ENCODE results near the gene LIPT2.
"Not testable (repeated sequence)": the region's sequence is repeated elsewhere in the genome, so short reads cannot be mapped to it uniquely, and the experiment has no call there.

LIPT2 gene

DNA sequence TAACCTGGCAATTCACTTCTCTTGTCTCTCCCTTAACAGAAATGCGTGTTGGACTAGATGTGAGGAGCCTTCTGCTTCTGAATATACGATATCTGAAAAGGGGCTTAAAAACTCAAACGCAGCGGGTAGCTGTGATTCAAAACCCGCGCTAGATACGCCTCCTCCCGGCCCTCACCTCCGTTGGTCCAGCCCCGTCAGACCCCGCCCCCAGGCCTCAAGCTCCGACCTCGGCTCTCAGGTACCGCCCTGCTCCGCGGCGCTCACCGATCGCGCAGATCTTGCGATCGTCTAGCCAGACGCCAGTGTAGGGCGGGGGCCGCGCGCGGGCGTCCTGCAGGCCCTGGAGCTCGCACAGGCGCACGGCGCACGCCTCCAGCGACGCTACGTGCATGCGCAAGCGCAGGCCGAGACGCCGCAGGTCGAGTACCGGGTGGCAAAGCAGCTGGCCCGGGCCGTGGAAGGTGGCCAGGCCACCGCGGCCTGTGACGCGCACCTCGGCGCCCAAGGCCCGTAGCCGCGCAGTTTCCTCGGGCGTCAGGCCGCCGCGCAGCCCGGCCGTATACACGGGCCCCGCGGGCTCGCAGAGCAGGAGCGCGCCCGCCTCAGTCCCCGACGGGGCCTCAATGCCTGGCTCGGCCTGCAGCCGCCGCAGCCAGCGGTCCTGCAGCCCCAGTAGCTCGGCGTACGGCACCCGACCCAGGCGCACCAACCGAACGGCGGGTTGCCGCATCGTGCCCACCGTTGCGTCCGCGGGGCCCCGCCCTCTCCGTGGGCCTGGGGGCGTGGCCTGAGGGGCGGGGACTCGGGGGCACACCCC is at the start of gene LIPT2:
Gene LIPT2 (minus strand): TSS at position 751 of the 817 bp plus-strand sequence. CDS start 21 bp downstream, at position 730.
- peak; percentile 92 to 93 for DNase-seq (ENCODE audit: low read depth in 2 of 2)

DNA sequence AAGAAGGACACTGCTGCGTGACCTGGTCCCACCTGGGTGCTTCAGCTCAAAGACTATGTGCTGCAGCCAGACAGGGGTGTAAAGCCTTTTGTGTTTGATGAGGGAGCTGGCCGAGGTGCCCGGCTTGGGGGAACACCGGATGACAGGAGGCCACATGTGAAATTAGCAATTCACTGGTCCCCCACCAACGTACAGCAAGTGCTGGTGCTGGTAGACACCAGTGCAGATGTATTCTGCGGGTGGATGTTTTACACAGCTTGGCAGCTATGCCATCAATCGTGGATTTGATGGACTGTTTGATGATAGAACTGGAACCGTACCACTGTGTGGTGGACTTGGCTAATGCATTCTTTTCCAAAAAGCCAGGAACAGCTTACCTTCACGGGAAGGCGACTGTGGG is 47.9 kb upstream of the LIPT2 start:
- no peak for DNase-seq (ENCODE audit: low read depth in 2 of 2)

DNA sequence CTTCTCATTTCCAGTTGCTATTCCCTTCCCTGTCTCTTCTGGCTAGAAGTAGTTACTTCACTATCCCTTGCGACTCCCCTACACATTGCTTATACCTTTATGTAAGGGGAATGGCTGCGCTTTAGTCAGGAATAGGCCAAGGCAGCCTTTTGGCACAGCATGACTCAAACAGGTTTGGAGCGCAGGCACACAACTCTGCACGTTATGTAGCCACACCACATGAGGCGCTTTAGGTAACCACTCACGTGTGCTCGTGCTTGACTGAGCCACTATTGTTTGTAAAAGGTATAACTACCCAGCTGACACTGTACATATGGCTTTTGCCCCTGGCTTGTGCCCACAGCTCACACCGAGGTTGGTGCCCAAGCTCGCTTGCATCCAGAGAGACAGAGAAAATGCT is 46.7 kb upstream of the LIPT2 start:
- no peak for DNase-seq (ENCODE audit: low read depth in 2 of 2)

DNA sequence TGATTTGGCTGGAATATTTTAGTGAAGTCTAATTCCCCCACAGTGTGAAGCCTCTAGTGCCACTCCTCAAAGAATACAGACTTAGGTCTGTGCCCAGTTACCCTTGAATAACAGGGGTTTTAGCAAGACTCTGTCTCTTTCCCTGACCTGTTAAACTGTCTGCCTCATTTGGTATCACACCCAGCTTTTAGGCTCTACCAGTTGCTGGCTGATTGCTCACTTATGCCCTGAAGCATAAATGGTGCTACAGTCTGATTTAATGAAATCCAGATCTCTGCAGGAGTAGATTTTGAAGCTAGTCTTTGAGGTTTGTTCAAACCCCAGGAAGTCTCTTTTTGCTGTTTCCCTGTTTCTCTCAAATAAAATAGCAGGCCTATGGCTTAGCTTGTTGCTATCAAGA is 45.2 kb upstream of the LIPT2 start:
- DNase-seq (ENCODE audit: low read depth in 2 of 2): no peak

DNA sequence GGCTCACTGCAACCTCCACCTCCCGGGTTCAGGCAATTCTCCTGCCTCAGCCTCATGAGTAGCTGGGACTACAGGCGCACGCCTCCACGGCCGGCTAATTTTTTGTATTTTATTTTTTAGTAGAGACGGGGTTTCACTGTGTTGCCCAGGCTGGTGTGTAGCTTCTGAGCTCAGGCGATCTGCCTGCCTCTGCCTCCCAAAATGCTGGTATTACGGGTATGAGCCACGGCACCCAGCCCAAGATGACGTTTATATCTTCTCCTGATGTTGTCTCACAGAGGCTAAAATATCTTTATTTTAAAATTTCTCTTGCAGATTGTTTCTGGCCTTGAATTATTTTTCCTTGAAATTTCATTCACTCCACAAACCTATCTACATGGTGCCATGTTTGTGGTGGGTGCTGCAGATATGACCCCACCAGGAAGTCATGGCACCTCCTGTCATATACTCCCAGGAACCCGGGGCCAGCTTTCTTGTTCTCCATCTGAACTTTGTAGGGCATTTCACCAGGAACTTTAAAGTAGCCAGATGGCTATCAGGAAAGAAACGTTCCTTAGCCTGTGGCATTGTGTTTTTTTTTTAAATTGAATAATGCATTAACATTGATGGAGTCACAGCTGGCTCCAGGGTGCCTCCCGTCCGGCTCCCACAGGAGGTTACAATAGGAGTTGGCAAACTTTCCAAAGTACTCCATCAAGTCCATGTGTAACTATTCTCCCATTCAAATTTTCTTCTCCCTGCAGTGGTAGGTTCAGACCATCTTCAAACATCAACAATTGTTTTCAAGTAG is 42.0 kb upstream of the LIPT2 start:
- DNase-seq (ENCODE audit: low read depth in 2 of 2): no peak

DNA sequence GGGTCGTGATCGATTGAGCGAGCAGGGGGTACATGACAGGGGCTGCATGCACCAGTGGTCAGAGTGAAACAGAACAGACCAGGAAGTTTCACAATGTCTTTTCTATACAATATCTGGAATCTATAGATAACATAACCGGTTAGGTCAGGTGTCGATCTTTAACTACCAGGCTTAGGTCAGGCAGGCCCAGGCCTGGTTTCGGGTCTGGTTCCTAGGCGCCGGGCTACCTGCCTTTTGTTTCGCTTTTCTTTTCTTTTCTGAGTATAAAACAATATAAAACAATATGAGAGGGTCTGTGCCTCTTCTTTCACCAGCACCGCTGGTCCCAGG is 41.4 kb upstream of the LIPT2 start:
- not testable (repeated sequence) for DNase-seq (ENCODE audit: low read depth in 2 of 2)

DNA sequence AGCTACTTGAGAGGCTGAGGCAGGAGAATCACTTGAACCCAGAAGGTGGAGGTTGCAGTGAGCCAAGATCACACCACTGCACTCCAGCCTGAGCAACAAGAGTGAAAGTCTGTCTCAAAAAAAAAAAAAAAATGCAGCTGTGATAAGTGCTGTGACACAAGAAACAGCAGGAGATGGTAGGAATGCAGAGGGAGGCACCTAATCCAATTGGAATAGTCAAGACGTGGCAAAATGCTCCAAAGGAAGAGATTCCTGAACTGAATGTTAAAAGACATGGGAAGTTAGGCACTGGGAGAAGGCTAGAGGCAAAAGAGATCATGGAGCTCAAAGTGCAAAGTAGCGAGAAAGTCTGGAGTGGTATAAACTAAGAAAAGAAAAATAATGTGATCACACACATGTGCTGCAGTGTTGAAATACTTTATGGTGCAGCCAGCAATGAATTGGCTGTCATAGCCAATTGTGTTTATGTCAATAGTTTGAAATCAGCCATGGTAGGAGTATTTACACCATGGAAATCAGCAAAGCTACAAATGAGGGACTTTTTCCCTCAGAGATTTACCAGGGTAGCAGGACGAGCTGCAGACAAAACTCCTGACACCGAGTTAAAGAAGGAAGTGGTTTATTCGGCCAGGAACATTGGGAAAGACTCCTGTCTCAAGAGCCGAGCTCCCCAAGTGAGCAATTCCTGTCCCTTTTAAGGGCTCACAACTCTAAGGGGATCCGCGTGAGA is 40.9 kb upstream of the LIPT2 start:
- no peak for DNase-seq (ENCODE audit: low read depth in 2 of 2)

DNA sequence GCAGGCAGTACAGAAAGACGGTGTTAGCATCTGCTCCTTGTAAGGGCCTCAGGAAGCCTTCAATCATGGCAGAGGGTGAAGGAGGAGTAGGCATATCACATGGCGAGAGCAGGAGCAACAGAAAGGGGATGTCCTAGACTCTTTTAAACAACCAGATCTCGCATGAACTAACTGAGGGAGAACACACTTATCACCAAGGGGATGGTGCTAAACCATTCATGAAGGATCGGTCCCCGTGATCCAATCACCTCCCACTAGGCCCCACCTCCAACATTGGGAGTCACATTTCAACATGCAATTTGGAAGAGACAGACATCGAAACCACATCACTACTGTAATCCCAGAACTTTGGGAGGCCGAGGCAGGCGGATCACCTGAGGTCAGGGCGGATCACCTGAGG is 39.9 kb upstream of the LIPT2 start:
- no peak for DNase-seq (ENCODE audit: low read depth in 2 of 2)

DNA sequence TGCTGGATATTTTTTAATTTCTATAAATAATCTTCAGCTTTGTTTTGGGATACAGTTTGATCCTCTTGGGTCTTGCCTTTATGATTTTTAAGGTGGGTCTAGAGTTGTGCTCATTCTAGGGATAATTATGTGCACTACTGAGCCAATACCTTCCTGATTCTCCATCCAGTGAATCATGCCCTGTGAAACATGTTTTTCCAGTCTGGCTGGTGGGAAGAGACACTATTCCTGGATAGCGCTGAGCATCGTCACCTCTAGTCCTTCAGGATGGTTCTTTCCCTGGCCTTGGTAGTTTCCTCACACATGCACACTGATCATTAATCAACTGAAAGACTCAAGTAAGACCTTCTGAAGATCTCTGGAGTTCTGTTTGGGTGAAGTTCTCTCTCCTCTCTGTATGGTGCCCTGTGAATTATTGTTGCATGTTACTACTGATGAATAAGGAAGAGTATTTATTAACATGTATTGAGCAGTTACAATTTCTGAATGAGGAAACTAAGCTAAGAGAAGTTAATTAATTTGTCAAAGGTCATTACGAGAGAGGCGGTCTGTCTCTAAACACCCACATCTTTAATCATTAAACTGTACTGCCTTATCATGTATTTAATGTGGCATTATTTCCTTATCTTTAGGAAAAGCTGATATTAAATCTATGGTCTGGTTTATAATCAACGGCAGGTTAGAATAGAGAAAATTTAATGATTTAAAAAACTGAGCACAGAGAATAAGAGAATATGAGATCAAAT is 39.1 kb upstream of the LIPT2 start:
- no peak for DNase-seq (ENCODE audit: low read depth in 2 of 2)

DNA sequence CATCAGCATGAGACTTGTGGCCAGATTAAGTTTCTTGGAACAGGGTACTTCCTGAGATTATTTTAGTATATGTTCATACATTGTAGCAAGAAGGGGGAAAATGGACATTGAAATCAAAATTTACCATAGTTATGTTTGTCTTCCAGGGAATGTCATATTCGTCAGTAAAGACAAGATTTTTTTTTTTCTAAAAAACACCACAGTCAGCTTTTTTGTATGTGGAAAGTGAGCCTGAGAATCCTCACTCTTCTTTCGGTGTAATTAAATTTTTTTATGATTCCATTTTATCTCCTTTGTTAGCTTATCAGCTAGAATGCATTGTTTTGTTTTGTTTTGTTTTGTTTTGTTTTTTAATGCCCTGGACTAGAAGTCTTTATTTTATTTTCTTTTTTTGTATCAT is 31.5 kb upstream of the LIPT2 start:
- no peak for DNase-seq (ENCODE audit: low read depth in 2 of 2)

DNA sequence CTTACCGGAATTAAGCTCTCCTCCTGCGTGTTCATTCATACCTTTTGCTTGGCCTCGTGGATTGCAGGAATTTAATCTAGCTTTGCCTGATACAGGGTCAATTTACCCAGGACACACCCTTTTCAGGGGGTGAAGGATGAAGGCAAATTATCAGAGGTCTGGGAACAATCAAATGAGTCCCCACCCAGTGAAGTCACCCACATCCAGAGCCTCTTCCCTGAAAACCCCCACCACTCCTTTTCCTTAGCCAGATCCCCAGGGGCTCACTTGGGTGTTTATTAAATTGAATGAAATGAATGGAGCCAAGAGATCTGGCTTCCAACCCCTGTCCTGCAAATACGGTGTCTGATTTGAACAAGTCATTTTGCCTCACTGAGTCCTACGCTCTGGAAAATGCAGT is 31.0 kb upstream of the LIPT2 start:
- DNase-seq (ENCODE audit: low read depth in 2 of 2): no peak

DNA sequence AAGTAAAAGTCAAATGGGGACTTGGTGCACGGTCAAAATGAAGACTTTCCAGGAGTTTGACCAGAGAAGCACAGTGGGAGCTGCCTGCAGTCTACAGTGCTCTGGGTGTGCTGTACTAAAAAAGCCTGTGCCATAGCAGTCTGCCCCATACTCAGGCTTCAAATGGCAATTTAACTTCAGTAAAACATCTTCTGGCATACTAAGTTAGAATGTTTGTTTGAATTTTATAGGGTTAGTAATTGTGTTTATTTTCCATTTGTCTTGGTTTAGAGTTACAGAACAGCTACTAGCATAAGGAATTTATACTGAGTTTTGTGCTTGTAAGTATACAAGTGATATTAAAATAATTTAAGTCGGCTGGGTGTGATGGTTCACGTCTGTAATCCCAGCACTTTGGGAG is 29.3 kb upstream of the LIPT2 start:
- DNase-seq (ENCODE audit: low read depth in 2 of 2): no peak

DNA sequence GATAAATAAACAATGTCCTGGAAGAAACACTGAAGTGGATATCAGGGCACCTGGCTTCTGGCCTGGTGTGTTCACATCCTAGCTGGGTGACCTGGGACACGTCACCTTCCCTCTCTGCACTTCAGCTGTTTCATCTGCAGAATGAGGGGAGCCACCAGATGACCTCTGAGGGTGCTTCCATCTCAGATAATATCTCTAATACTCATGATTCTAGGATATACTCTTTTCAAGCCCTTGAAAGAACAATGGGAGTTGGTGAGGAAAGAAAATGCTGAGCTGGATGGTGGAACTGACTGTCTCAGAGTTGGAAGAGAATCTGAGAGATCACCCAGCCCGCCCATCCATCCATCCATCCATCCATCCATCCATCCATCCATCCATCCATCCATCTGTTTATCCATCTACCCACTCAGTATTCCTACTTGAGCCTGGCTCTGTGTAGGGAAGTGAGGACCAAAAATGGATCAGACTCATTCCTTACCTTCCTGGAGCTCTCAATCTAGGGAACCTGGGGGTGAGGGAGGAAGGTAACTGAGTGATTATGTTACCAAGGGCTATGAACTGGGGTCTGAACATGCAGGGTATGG is 28.2 kb upstream of the LIPT2 start:
- no peak for DNase-seq (ENCODE audit: low read depth in 2 of 2)

DNA sequence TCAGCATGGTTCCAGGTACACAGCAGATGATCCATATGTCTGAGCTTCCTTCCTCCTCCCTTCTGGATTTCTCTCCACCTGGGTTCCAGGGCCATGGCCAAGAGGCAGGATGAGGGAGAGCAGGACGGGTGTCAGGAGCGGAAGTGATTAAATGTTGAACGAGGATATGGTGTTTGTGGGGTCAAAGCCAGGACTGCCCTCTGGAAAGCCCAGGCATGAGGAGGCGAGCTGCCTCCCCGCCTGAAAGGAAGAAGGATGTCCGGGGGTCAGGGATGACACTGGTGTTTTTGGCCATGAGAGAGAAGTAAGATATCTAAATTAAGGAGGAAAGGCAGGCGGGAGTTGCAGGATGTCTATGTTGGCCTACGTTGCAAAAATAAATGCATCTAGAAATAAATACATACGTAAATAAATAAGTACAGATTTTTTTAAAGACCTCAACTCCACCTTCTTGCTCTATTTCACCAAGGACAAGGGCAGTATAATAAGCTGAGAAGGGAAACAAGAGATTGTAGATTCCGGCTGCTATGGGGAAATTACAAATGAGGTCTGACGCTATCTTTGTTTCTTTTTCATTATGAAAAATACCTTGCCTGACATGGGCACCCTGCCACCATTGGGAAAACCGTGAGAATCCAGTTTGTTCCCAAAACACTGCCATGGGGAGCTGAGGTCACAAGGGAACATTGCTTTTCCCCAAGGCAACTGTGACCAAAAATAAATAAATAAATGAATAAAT is 27.6 kb upstream of the LIPT2 start:
- no peak for DNase-seq (ENCODE audit: low read depth in 2 of 2)

DNA sequence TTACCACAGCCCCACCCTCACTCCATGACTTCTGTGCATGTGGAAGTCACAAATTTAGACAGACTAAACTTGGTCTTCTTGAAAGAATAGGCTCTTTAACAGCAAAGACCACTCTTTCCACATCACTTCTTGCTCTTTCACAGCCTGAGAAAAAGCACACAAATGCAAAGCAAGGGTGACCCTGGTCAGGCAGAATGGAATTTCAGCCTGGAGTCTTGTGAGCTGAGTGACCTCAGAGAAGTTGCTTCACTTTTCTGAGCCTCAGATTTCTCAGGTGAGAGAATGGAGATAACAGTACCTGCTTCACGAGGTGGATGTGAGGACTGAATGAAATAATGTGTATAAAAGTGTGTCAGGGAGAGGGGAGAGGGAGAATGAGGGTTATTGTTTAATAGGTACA is 26.8 kb upstream of the LIPT2 start:
- DNase-seq (ENCODE audit: low read depth in 2 of 2): no peak

DNA sequence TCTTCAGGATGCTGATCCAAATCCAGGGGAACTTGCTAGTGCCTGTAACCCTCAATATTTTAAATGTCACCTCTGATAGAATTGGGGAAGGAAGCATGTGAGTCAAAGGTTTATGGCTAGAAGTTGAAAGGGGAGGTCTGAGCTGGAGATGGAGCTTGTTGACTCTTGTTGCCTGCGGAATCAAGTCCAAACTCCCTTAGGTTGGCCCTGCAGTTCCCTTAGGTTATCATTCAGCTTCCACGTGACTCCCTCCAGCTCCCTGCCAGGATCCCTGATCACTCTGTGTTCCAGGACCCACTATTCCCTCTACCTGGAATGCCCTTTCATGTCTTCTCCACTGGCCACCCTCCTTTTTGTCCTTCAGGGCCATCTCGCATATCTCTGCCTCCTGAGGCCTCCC is 26.2 kb upstream of the LIPT2 start:
- no peak for DNase-seq (ENCODE audit: low read depth in 2 of 2)

DNA sequence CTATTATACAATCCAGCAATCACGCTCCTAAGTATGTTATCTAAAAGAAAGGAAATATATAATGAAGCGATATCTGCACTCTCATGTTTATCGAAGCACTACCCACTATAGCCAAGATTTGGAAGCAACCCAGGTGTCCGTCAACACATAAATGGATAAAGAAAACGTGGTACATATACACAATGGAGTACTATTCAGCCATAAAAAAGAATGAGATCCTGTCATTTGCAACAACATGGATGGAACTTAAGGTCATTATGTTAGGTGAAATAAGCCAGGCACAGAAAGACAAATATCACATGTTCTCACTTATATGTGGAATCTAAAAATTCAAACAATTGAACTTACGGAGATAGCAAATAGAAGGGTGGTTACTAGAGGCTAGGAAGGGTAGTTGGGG is 24.1 kb upstream of the LIPT2 start:
- DNase-seq (ENCODE audit: low read depth in 2 of 2): not testable (repeated sequence)

DNA sequence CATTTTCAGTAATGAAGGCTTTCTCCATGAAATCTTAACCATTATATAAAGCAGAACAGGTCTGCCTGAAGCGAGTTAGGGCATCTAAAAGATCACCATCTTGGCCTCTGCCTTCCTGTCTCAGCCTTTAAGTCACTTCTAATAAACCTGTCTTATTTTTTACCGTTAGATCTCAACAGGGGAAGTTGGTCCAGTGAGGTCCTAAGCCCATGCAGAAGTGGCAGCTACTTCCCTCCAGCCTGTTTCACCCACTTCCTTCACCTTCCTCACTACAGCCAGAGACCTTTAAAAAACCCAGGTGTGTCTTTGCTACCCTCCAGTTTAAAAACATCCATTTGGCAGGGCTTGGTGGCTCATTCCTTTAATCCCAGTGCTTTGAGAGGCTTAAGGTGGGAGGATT is 14.1 kb upstream of the LIPT2 start:
- no peak for DNase-seq (ENCODE audit: low read depth in 2 of 2)

DNA sequence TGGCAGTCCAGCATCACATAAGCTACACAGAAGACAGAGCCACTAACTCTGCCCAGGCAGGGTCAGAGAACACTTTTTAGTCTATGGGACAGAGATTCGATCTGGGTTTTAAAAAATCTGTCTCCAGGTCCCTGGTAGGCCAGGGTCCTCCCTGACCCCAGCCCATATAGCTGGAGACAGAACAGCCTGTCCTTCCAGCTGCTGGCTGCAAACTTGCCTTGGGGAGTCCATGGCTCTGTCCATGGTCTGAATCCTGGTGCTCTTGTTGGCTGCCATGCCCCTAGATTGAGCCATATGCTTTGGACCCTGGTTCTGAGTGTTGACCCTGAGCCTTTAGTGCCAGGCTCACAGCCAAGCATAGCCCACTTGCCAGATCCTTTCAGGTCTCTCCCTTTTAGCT is 13.3 kb upstream of the LIPT2 start:
- no peak for DNase-seq (ENCODE audit: low read depth in 2 of 2)

DNA sequence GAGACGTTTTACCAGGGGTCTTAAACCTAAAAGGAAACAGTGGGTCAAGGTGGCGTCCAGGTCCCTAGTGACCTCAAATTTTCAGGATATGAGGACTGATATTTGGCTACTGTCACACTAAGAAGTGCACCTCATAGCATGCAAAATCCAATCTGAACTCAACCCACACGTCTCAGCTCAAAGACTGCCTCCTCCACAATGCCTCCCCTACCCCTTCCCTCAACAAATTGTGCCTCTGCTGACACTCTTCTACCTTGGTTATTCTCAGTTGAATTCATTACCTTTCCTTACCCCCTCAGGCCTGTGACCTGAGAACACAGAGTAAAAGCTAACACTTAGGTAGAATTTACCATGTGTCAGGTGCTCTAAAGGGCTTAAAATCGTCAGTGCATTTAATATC is 12.4 kb upstream of the LIPT2 start:
- DNase-seq (ENCODE audit: low read depth in 2 of 2): no peak
